GM12878 (cell line): ENCODE measurements around the gene HCAR1. TPM values are rescaled to one million over a fixed set of nuclear protein-coding genes. Genes with fewer than 3 reads are reported as not detected.

ENCODE experiments used
- ATAC-seq: fragments of 200-7000 bp; cut with Tn5 transposase; 3 replicates; pipeline ENCODE4 v1.9.1; 2020; ENCODE audit warnings: mild to moderate bottlenecking, moderate library complexity
- BruUV-seq: library from RNA; stranded (reverse); fragments of 400-500 nt; replicated peaks from 2 replicates; lab custom pipeline; 2021; lab: Mats Ljungman, UMichigan
- CTCF ChIA-PET: fragments of 300-600 bp; sonication (Branson Sonifier 250); formaldehyde crosslinking; extraction: SDS; loops from one replicate; lab custom pipeline; 2021; ENCODE audit warnings: inconsistent platforms; lab: Yijun Ruan, JAX
- POLR2A ChIA-PET: fragments of 350-600 bp; formaldehyde crosslinking; extraction: SDS; loops from one replicate; lab custom pipeline; 2021; ENCODE audit warnings: inconsistent platforms; lab: Charles Lee
- RAD21 ChIA-PET: fragments of 300-600 bp; sonication (Branson Sonifier 250); formaldehyde crosslinking; loops from one replicate; lab custom pipeline; 2023; ENCODE audit warnings: antibody characterized with exemption; ENCODE audit not compliant: unreplicated experiment; lab: Charles Lee
- SMC1A ChIA-PET: fragments of 300-600 bp; sonication (Branson Sonifier 250); formaldehyde crosslinking; loops from one replicate; lab custom pipeline; 2023; ENCODE audit not compliant: unreplicated experiment, uncharacterized antibody; lab: Charles Lee
- DNase-seq: peaks from one replicate; pipeline ENCODE4 v3.0.0-alpha.2; 2011; ENCODE audit warnings: low read depth, low spot score
- FAIRE-seq: peaks from 3 replicates; lab custom pipeline; 2011; peaks lifted over from hg19 to GRCh38; lab: Jason Lieb, UNC
- H2AFZ ChIP-seq: 2 replicates; pipeline ENCODE4 v1.6.0; 2011; ENCODE audit warnings: low read depth, low read length, control low read depth; ENCODE audit not compliant: control insufficient read depth
- H3K27ac ChIP-seq: 2 replicates; pipeline ENCODE4 v1.5.1; 2011; ENCODE audit warnings: control low read depth; ENCODE audit not compliant: control insufficient read depth, insufficient read depth
- H3K27me3 ChIP-seq, 2 experiments: replicated peaks in 1 of 2; 2 replicates each; pipeline versions ENCODE4 v1.6.0 to v1.6.1; 2011; ENCODE audit warnings: low read length in 1 of 2; ENCODE audit not compliant: control insufficient read depth in 2 of 2, insufficient read depth in 2 of 2
- H3K36me3 ChIP-seq, 2 experiments: 2 replicates each; pipeline ENCODE4 v1.5.1; 2011; ENCODE audit warnings: low read length in 1 of 2; ENCODE audit not compliant: control insufficient read depth in 2 of 2, insufficient read depth in 2 of 2
- H3K4me1 ChIP-seq: 2 replicates; pipeline ENCODE4 v1.6.1; 2011; ENCODE audit warnings: mild to moderate bottlenecking, low read length, moderate library complexity, mixed read lengths; ENCODE audit not compliant: control insufficient read depth, insufficient read depth
- H3K4me2 ChIP-seq: 2 replicates; pipeline ENCODE4 v1.6.0; 2011; ENCODE audit warnings: control low read depth; ENCODE audit not compliant: control insufficient read depth, insufficient read depth
- H3K4me3 ChIP-seq: fragments of 200-600 bp; sonication (generic); 2 replicates; pipeline ENCODE4 v1.5.1; 2016
- H3K79me2 ChIP-seq: 2 replicates; pipeline ENCODE4 v1.6.0; 2011; ENCODE audit warnings: low read length; ENCODE audit not compliant: control insufficient read depth, insufficient read depth
- H3K9ac ChIP-seq: 2 replicates; pipeline ENCODE4 v1.8.0; 2011; ENCODE audit warnings: low read length, control low read depth, mixed read lengths; ENCODE audit not compliant: control insufficient read depth, insufficient read depth
- H3K9me3 ChIP-seq: replicated peaks from 3 replicates; pipeline ENCODE4 v1.5.1; 2011; ENCODE audit warnings: mild to moderate bottlenecking, low read length; ENCODE audit not compliant: control insufficient read depth, insufficient read depth
- H4K20me1 ChIP-seq: 2 replicates; pipeline ENCODE4 v1.6.0; 2011; ENCODE audit not compliant: control insufficient read depth, insufficient read depth
- ASH2L ChIP-seq: fragments of 300-600, 200-600 bp; sonication (generic); IDR thresholded peaks from 2 replicates; pipeline ENCODE4 v1.6.1; 2017; ENCODE audit warnings: low read depth, mild to moderate bottlenecking, borderline replicate concordance
- BACH1 ChIP-seq: fragments of 450-650 bp; IDR thresholded peaks from 2 replicates; pipeline ENCODE4 v1.6.1; 2017; ENCODE audit warnings: mild to moderate bottlenecking, borderline replicate concordance
- BCL3 ChIP-seq: IDR thresholded peaks from 2 replicates; pipeline ENCODE4 v1.6.1; 2011; ENCODE audit warnings: borderline replicate concordance, low read depth, mild to moderate bottlenecking, moderate library complexity, low read length; ENCODE audit not compliant: insufficient read depth, poor library complexity, severe bottlenecking
- FOXM1 ChIP-seq: IDR thresholded peaks from 2 replicates; pipeline ENCODE4 v1.6.1; 2012; ENCODE audit warnings: low read depth, mild to moderate bottlenecking, inconsistent platforms, low read length, moderate library complexity
- NFYA ChIP-seq: IDR thresholded peaks from 2 replicates; pipeline ENCODE4 v1.6.1; 2011; ENCODE audit warnings: low read depth, mild to moderate bottlenecking, low read length, improper control_type of control experiment, borderline replicate concordance
- NR2C2 ChIP-seq: IDR thresholded peaks from 2 replicates; pipeline ENCODE4 v1.6.1; 2011; ENCODE audit warnings: borderline replicate concordance, low read depth; ENCODE audit not compliant: control insufficient read depth, insufficient read length
- RB1 ChIP-seq: fragments of 450-650 bp; formaldehyde crosslinking; IDR thresholded peaks from 2 replicates; pipeline ENCODE4 v1.6.1; 2017; ENCODE audit warnings: mild to moderate bottlenecking, borderline replicate concordance
- SMAD5 ChIP-seq: IDR thresholded peaks from 2 replicates; pipeline ENCODE4 v1.6.1; 2016; ENCODE audit warnings: antibody characterized with exemption, low read depth
- ZNF384 ChIP-seq: IDR thresholded peaks from 2 replicates; pipeline ENCODE4 v1.6.1; 2012; ENCODE audit warnings: low read depth, mild to moderate bottlenecking, low read length, improper control_type of control experiment, borderline replicate concordance
- WGBS: methylation state at CpG from one replicate; pipeline ENCODE4 v1.1.6; 2016; ENCODE audit warnings: low lambda C conversion rate; ENCODE audit not compliant: insufficient replicate concordance, insufficient coverage; ENCODE audit errors: missing lambda C conversion rate; 5-methylcytosine and 5-hydroxymethylcytosine counted together
- in situ Hi-C: fragments of 300-500 bp; cut with MboI; formaldehyde crosslinking; loops from 9 replicates; pipeline ENCODE4 v1.14.3; 2018; ENCODE audit warnings: mixed read lengths
- intact Hi-C: fragments of 100-400 bp; cut with micrococcal nuclease; formaldehyde crosslinking; loops from one replicate; pipeline ENCODE4 v1.14.2; 2022; ENCODE audit not compliant: unreplicated experiment
- polyA plus RNA-seq, 11 experiments: library from polyadenylated mRNA; depleted of rRNA in 4 of 11; unstranded in 6 of 11; stranded (reverse) in 5 of 11; fragments of >200 nt; fragmentation: Nextera tagmentation in 4 of 11; fragmentation: Illumina TruSeq in 1 of 11; extraction: Ambion mirVana in 4 of 11; extraction: Trizol in 1 of 11; gene quantifications; 1 replicate in 1 of 11; 2 replicates in 10 of 11; pipeline versions ENCODE4 v1.2.1 to v1.2.3, GENCODE V29; 2011 to 2016; ENCODE audit warnings: inconsistent platforms in 2 of 11, missing spikeins in 2 of 11, low read depth in 1 of 11
- total RNA-seq, 4 experiments: library from RNA; depleted of rRNA in 3 of 4; stranded (reverse); fragments of >200 nt in 3 of 4; fragmentation: Illumina TruSeq in 1 of 4; extraction: Trizol in 1 of 4; gene quantifications; 2 replicates each; pipeline versions ENCODE4 v1.2.1 to v1.2.3, GENCODE V29; 2013 to 2021
- TF ChIP-seq, protein P1 (sequence below): fragments of 450-650 bp; IDR thresholded peaks from 2 replicates; pipeline ENCODE4 v1.6.1; 2016; ENCODE audit warnings: mild to moderate bottlenecking, moderate library complexity, borderline replicate concordance

Gene HCAR1
- total and polyA plus RNA-seq, 10 of the 15 experiments (the other 5 are each of a cell fraction or from before 2014, with no cell fraction given): 0.01 to 0.05 (median 0.04) TPM; not detected in 7

DNA sequence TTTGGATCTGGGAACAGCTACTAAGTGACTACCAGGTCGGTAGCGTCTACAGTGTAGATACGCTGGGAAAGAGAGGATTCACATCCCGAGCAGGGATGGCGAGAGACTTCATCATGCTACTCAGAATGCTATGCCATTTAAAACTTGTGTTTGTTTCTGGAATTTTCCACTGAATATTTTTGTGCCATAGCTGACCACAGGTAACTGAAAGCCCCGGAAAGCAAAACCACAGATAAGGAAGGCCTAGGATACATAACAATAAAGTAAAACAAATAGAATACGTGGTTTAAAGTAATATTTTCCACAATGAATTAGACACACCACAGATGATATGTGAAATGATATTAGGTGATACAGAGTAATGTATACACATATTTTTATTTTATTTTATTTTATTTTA is 7.9 kb upstream of the HCAR1 start:
- Histone ChIP-seq H3K4me2 (no peak overlapping the region), H3K79me2 (no peaks in the 10 kb centered on the region), H3K9me3 (peaks cover 2% of the 10 kb centered on the region; the same call in 1 of the 3 replicates), H3K27me3 (no peaks in the 10 kb centered on the region), H3K4me1 (peaks cover 7% of the 10 kb centered on the region), H3K9ac (no peak overlapping the region), H3K4me3 (no peak overlapping the region), H3K36me3 (no peaks in the 10 kb centered on the region), H2AFZ (no peak overlapping the region), H3K27ac (no peak overlapping the region), H4K20me1 (no peaks in the 10 kb centered on the region)
- DNase-seq (no peak), FAIRE-seq (no peak), ATAC-seq (no peak)
- RAD21 ChIA-PET: interaction anchor here (0.6 kb wide), 1 partner anchor 81 kb away, joined by 3 read pairs; no protein-coding TSS in a partner anchor
- POLR2A ChIA-PET: interaction anchor here (0.5 to 1.0 kb wide), 2 partner anchors 91 to 184 kb away, joined by 4 to 5 read pairs; no protein-coding TSS in a partner anchor
- in situ Hi-C loops (no loop called here), intact Hi-C loops (no loop called here)
- CTCF ChIA-PET: no interaction called here
- TF ChIP-seq NR2C2 (no peak), BCL3 (no peak), BACH1 (no peak), ASH2L (no peak)
- BruUV-seq: no TSS peak
- 65% methylated on average over 7 of the region's 7 CpGs for WGBS
- SMC1A ChIA-PET: interaction anchor here (1.2 to 1.3 kb wide), 2 partner anchors 14 to 101 kb away, joined by 3 to 5 read pairs; no protein-coding TSS in a partner anchor

DNA sequence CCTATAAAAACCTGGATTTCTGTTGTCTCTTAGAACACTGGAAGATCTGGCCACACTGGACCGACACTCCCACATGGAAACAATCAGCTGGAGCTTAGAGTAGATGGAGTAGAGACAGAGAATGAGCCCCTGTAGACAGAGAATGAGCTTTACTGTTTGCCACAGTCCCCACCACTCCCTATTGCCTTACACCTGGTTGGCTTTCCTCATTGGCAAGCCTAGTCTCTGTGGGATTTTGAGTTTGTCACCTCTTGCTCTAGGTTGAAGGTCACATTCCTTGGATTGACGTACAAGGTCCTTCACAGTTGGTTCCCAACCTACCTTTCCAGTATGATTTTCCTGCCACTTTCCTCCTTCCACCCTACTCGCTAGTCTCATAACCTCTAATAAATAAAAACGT is 2.0 kb upstream of the HCAR1 start:
- FAIRE-seq: no peak
- TF ChIP-seq ZNF384 (no peak), FOXM1 (no peak), RB1 (no peak), SMAD5 (no peak), NFYA (no peak)
- TF ChIP-seq, protein P1, sequence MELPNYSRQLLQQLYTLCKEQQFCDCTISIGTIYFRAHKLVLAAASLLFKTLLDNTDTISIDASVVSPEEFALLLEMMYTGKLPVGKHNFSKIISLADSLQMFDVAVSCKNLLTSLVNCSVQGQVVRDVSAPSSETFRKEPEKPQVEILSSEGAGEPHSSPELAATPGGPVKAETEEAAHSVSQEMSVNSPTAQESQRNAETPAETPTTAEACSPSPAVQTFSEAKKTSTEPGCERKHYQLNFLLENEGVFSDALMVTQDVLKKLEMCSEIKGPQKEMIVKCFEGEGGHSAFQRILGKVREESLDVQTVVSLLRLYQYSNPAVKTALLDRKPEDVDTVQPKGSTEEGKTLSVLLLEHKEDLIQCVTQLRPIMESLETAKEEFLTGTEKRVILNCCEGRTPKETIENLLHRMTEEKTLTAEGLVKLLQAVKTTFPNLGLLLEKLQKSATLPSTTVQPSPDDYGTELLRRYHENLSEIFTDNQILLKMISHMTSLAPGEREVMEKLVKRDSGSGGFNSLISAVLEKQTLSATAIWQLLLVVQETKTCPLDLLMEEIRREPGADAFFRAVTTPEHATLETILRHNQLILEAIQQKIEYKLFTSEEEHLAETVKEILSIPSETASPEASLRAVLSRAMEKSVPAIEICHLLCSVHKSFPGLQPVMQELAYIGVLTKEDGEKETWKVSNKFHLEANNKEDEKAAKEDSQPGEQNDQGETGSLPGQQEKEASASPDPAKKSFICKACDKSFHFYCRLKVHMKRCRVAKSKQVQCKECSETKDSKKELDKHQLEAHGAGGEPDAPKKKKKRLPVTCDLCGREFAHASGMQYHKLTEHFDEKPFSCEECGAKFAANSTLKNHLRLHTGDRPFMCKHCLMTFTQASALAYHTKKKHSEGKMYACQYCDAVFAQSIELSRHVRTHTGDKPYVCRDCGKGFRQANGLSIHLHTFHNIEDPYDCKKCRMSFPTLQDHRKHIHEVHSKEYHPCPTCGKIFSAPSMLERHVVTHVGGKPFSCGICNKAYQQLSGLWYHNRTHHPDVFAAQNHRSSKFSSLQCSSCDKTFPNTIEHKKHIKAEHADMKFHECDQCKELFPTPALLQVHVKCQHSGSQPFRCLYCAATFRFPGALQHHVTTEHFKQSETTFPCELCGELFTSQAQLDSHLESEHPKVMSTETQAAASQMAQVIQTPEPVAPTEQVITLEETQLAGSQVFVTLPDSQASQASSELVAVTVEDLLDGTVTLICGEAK: no peak

More for the DNA sequence above, 2.0 kb upstream of the HCAR1 start:
- SMC1A ChIA-PET: interaction anchor here (0.7 to 2.3 kb wide), 6 partner anchors 8 to 95 kb away, joined by 3 to 7 read pairs (median 4); no protein-coding TSS in a partner anchor
- H3K36me3 ChIP-seq: no peaks in the 10 kb centered on the region
- intact Hi-C loops: no loop called here
- H3K27me3 ChIP-seq: no peaks in the 10 kb centered on the region
- H2AFZ ChIP-seq: no peak overlapping the region
- 80% methylated on average over 4 of the region's 4 CpGs for whole genome bisulfite sequencing
- CTCF ChIA-PET: interaction anchor here (1.0 kb wide), 1 partner anchor 96 kb away, joined by 3 read pairs; no protein-coding TSS in a partner anchor
- H3K79me2 ChIP-seq: no peaks in the 10 kb centered on the region
- H4K20me1 ChIP-seq: no peaks in the 10 kb centered on the region
- no peak overlapping the region for H3K4me3 ChIP-seq
- no peak overlapping the region for H3K27ac ChIP-seq
- in situ Hi-C loops: no loop called here
- no TSS peak for BruUV-seq
- peaks cover 18% of the 10 kb centered on the region for H3K4me1 ChIP-seq
- no peak overlapping the region for H3K9ac ChIP-seq
- H3K9me3 ChIP-seq: peaks cover 2% of the 10 kb centered on the region; the same call in 1 of the 3 replicates
- no peak overlapping the region for H3K4me2 ChIP-seq
- POLR2A ChIA-PET: interaction anchor here (1.4 kb wide), 1 partner anchor 10 kb away, joined by 3 read pairs; no protein-coding TSS in a partner anchor
- RAD21 ChIA-PET: interaction anchor here (1.0 to 1.4 kb wide), 2 partner anchors 10 to 13 kb away, joined by 3 to 4 read pairs; no protein-coding TSS in a partner anchor
- DNase-seq (no peak), ATAC-seq (no peak)
